Gastroesophageal sphincter (tissue), 4 donors: ENCODE measurements around the gene CCNJ. TPM values are rescaled to one million over a fixed set of nuclear protein-coding genes. Genes with fewer than 3 reads are reported as not detected.

Experiments
- ATAC-seq: fragments of 150-250 bp; one replicate; pipeline ENCODE4 v1.9.1; 2016; ENCODE audit warnings: mild to moderate bottlenecking, moderate library complexity
- H3K27ac ChIP-seq, 4 donors: fragments of 200-600 bp; sonication (generic) in 3 of 4; 1 replicate in 3 of 4; 2 replicates in 1 of 4; pipeline ENCODE4 v1.5.1; 2016 to 2019
- H3K27me3 ChIP-seq: fragments of 200-600 bp; sonication (generic); one replicate; pipeline ENCODE4 v1.5.1; 2019
- H3K36me3 ChIP-seq, 2 donors: fragments of 200-600 bp; sonication (generic); one replicate each; pipeline ENCODE4 v1.5.1; 2019; ENCODE audit warnings: control low read depth in 1 of 2
- H3K4me1 ChIP-seq, 3 donors: fragments of 200-600 bp; sonication (generic); 1 replicate in 2 of 3; 2 replicates in 1 of 3; pipeline ENCODE4 v1.5.1; 2016 to 2019; ENCODE audit warnings: control low read depth in 2 of 3
- H3K4me3 ChIP-seq, 2 donors: fragments of 200-600 bp; sonication (generic); one replicate each; pipeline ENCODE4 v1.5.1; 2019; ENCODE audit warnings: mild to moderate bottlenecking in 1 of 2, moderate library complexity in 1 of 2
- H3K9me3 ChIP-seq, 3 donors: fragments of 200-600 bp; sonication (generic); one replicate each; pipeline ENCODE4 v1.5.1; 2017 to 2019; ENCODE audit warnings: control low read depth in 2 of 3
- CTCF ChIP-seq, 4 experiments: fragments of 200-600 bp in 2 of 4; fragments of 450-650 bp in 2 of 4; sonication (generic) in 1 of 4; IDR thresholded peaks; one replicate each; pipeline ENCODE4 v1.5.1; 2017 to 2019; ENCODE audit warnings: antibody characterized with exemption in 4 of 4, mild to moderate bottlenecking in 2 of 4, moderate library complexity in 2 of 4
- EP300 ChIP-seq: sonication (generic); formaldehyde crosslinking; IDR thresholded peaks from one replicate; pipeline ENCODE4 v1.6.1; 2017; ENCODE audit warnings: antibody characterized with exemption, mild to moderate bottlenecking
- POLR2A ChIP-seq, 2 donors: fragments of 450-650 bp; IDR thresholded peaks; one replicate each; pipeline ENCODE4 v1.6.1; 2017; ENCODE audit warnings: antibody characterized with exemption in 2 of 2, mild to moderate bottlenecking in 2 of 2, moderate library complexity in 1 of 2
- POLR2AphosphoS5 ChIP-seq: sonication (generic); formaldehyde crosslinking; IDR thresholded peaks from one replicate; pipeline ENCODE4 v1.6.1; 2017; ENCODE audit warnings: antibody characterized with exemption
- WGBS, 2 donors: methylation state at CpG; one replicate each; pipeline ENCODE4 v1.1.5; 2018; ENCODE audit warnings: low coverage in 1 of 2; 5-methylcytosine and 5-hydroxymethylcytosine counted together
- total RNA-seq, 4 donors: library from RNA; depleted of rRNA; stranded (reverse); fragments of >200 nt; gene quantifications; one replicate each; pipeline ENCODE4 v1.1.0, GENCODE V29; 2016

Gene CCNJ
- total RNA-seq, 4 donors from 2014 or later: 3.1 to 5.3 (median 4.4) TPM

GRCh38 chr10:96017191-96017687, 26.1 kb upstream of the CCNJ start:
- H3K4me3 ChIP-seq: no peak overlapping the region
- 12 to 29% methylated on average over 3 to 5 of the region's 5 CpGs for WGBS, 2 donors
- H3K36me3 ChIP-seq: no peaks in the 10 kb centered on the region
- peaks cover 0 to 8% (median 0%) of the 10 kb centered on the region in 3 donors for H3K4me1 ChIP-seq
- no peaks in the 10 kb centered on the region for H3K27me3 ChIP-seq
- TF ChIP-seq POLR2AphosphoS5 (no peak), CTCF (IDR thresholded peaks at IDR 0.05) (peak; percentile 56 to 68 (median 62)), EP300 (no peak)
- peak; percentile 46 for ATAC-seq
- H3K9me3 ChIP-seq: no peaks in the 10 kb centered on the region
- H3K27ac ChIP-seq: no peak overlapping the region

- WGBS, 2 donors: 67 to 70% methylated on average over 1 of the region's 1 CpG
- H3K36me3 ChIP-seq: no peaks in the 10 kb centered on the region
- H3K4me3 ChIP-seq: no peak overlapping the region
- no peaks in the 10 kb centered on the region for H3K9me3 ChIP-seq
- peaks cover 0 to 8% (median 0%) of the 10 kb centered on the region in 3 donors for H3K4me1 ChIP-seq
- TF ChIP-seq EP300: no peak
- no peak for ATAC-seq
- no peak overlapping the region for H3K27ac ChIP-seq
- no peaks in the 10 kb centered on the region for H3K27me3 ChIP-seq
Observed at GRCh38 chr10:96021332-96021731, 22.1 kb upstream of the CCNJ start.

- WGBS, 2 donors: 88 to 90% methylated on average over 2 of the region's 2 CpGs
- TF ChIP-seq POLR2AphosphoS5: no peak
- no peak for TF ChIP-seq EP300
- no peak for TF ChIP-seq POLR2A (IDR thresholded peaks at IDR 0.05)
- TF ChIP-seq CTCF (IDR thresholded peaks at IDR 0.05): no peak
- H3K9me3 ChIP-seq: no peaks in the 10 kb centered on the region
- H3K27me3 ChIP-seq: no peaks in the 10 kb centered on the region
- no peaks in the 10 kb centered on the region for H3K36me3 ChIP-seq
- H3K4me1 ChIP-seq: no peaks in the 10 kb centered on the region
- no peak for ATAC-seq
- no peak overlapping the region for H3K4me3 ChIP-seq
- no peak overlapping the region for H3K27ac ChIP-seq
Observed at GRCh38 chr10:96022739-96023138, 20.6 kb upstream of the CCNJ start.

GRCh38 chr10:96023168-96023567, 20.2 kb upstream of the CCNJ start:
- Histone ChIP-seq H3K4me3 (no peak overlapping the region), H3K27ac (no peak overlapping the region), H3K9me3 (no peaks in the 10 kb centered on the region), H3K36me3 (no peaks in the 10 kb centered on the region), H3K27me3 (no peaks in the 10 kb centered on the region), H3K4me1 (no peaks in the 10 kb centered on the region)
- ATAC-seq: no peak
- TF ChIP-seq POLR2AphosphoS5 (no peak), POLR2A (IDR thresholded peaks at IDR 0.05) (no peak), CTCF (IDR thresholded peaks at IDR 0.05) (no peak), EP300 (no peak)

GRCh38 chr10:96025566-96025965, 17.8 kb upstream of the CCNJ start:
- TF ChIP-seq EP300 (no peak), CTCF (IDR thresholded peaks at IDR 0.05) (no peak), POLR2A (IDR thresholded peaks at IDR 0.05) (no peak), POLR2AphosphoS5 (no peak)
- Histone ChIP-seq H3K4me1 (no peaks in the 10 kb centered on the region), H3K4me3 (no peak overlapping the region), H3K9me3 (no peaks in the 10 kb centered on the region), H3K27me3 (no peaks in the 10 kb centered on the region), H3K36me3 (no peaks in the 10 kb centered on the region), H3K27ac (no peak overlapping the region)
- WGBS, 2 donors: 89 to 100% methylated on average over 1 to 3 of the region's 3 CpGs
- ATAC-seq: no peak
